ENCODE data around the gene OR7E24.
A peak's percentile ranks its signal among the peaks of the same experiment; 100 is the strongest.

OR7E24 gene
- long read RNA-seq, result 0 reads

DNA sequence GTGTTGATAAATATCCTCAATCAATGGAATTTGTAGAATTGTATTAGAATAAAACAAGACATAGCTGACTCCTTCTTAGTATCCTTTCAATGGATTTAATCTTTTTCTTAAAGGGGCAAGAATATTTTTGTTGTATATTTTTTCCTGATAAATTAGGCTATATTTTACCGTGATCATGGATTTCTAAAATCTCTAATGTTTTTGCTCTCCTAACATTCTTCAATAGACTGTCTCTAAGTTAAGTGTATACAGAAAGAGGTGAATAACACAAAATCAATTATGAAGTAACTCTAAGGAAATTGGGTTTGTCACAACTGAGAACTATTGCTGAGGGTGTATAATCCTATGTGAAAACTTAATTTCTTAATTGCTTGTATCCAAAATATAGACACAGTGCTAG, at the start of gene OR7E24:
TSS of gene OR7E24 (plus strand) at position 301 of the 400 bp plus-strand sequence. CDS start 114 bp downstream, outside the sequence.
- no peak within 1 kb of the TSS for H3K4me3 ChIP-seq (replicated peaks; ENCODE audit: insufficient read depth, low read length)
- H3K27me3 ChIP-seq (ENCODE audit: insufficient read depth, poor library complexity, severe bottlenecking), result no peaks in the 10 kb centered on the region
- no peak for DNase-seq (ENCODE audit: low read depth in 1 of 2, low spot score in 1 of 2)
- TF ChIP-seq POLR2AphosphoS5 (IDR thresholded peaks at IDR 0.05; ENCODE audit: low read depth) (no peak), GABPA (IDR thresholded peaks at IDR 0.05; ENCODE audit: low read depth) (no peak), SPI1 (IDR thresholded peaks at IDR 0.05; ENCODE audit: borderline replicate concordance, low read depth) (no peak)
- TF ChIP-seq, protein P1, sequence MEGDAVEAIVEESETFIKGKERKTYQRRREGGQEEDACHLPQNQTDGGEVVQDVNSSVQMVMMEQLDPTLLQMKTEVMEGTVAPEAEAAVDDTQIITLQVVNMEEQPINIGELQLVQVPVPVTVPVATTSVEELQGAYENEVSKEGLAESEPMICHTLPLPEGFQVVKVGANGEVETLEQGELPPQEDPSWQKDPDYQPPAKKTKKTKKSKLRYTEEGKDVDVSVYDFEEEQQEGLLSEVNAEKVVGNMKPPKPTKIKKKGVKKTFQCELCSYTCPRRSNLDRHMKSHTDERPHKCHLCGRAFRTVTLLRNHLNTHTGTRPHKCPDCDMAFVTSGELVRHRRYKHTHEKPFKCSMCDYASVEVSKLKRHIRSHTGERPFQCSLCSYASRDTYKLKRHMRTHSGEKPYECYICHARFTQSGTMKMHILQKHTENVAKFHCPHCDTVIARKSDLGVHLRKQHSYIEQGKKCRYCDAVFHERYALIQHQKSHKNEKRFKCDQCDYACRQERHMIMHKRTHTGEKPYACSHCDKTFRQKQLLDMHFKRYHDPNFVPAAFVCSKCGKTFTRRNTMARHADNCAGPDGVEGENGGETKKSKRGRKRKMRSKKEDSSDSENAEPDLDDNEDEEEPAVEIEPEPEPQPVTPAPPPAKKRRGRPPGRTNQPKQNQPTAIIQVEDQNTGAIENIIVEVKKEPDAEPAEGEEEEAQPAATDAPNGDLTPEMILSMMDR (IDR thresholded peaks at IDR 0.05; ENCODE audit: insufficient read depth, low read length), result no peak
- TF ChIP-seq, protein P2, sequence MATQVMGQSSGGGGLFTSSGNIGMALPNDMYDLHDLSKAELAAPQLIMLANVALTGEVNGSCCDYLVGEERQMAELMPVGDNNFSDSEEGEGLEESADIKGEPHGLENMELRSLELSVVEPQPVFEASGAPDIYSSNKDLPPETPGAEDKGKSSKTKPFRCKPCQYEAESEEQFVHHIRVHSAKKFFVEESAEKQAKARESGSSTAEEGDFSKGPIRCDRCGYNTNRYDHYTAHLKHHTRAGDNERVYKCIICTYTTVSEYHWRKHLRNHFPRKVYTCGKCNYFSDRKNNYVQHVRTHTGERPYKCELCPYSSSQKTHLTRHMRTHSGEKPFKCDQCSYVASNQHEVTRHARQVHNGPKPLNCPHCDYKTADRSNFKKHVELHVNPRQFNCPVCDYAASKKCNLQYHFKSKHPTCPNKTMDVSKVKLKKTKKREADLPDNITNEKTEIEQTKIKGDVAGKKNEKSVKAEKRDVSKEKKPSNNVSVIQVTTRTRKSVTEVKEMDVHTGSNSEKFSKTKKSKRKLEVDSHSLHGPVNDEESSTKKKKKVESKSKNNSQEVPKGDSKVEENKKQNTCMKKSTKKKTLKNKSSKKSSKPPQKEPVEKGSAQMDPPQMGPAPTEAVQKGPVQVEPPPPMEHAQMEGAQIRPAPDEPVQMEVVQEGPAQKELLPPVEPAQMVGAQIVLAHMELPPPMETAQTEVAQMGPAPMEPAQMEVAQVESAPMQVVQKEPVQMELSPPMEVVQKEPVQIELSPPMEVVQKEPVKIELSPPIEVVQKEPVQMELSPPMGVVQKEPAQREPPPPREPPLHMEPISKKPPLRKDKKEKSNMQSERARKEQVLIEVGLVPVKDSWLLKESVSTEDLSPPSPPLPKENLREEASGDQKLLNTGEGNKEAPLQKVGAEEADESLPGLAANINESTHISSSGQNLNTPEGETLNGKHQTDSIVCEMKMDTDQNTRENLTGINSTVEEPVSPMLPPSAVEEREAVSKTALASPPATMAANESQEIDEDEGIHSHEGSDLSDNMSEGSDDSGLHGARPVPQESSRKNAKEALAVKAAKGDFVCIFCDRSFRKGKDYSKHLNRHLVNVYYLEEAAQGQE (IDR thresholded peaks at IDR 0.05; ENCODE audit: insufficient replicate concordance, low read depth), result no peak
- no peak within 1 kb of the TSS for H3K27ac ChIP-seq (replicated peaks)

DNA sequence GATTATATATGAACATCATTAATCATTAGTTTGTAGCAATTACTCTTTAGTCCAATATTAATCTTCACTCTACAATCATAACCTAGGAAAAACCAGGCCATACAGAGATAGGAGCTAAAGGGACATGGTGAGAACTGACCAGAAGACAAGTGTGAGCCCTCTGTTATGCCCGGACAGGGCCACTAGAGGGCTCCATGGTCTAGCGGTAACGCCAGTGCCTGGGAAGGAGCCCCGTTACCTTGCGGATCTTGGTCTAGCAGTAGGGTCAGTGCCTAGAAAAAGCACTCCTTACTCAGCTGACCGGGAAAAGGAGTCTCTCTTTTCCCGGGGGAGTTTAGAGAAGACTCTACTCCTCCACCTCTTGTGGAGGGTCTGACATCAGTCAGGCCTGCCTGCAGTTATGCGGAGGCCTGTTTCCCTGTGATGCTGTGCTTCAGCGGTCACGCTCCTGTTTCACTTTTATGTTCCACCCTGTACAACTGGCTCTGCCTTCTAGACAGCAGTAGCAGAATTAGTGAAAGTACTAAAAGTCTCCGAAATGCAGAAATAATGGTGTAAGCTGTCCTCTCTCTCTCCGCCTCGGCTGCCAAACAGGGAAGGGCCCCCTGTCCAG, 45.1 kb upstream of the OR7E24 start:
- peak; percentile 10 to 55 for DNase-seq (ENCODE audit: low read depth in 1 of 2, low spot score in 1 of 2)
- H3K4me3 ChIP-seq (replicated peaks; ENCODE audit: insufficient read depth, low read length), result no peak overlapping the region
- H3K27me3 ChIP-seq (ENCODE audit: insufficient read depth, poor library complexity, severe bottlenecking), result no peaks in the 10 kb centered on the region
- no peak overlapping the region for H3K27ac ChIP-seq (replicated peaks)
- TF ChIP-seq SPI1 (IDR thresholded peaks at IDR 0.05; ENCODE audit: borderline replicate concordance, low read depth), result no peak
- TF ChIP-seq, protein P1 (IDR thresholded peaks at IDR 0.05; ENCODE audit: insufficient read depth, low read length), result peak; percentile 73

DNA sequence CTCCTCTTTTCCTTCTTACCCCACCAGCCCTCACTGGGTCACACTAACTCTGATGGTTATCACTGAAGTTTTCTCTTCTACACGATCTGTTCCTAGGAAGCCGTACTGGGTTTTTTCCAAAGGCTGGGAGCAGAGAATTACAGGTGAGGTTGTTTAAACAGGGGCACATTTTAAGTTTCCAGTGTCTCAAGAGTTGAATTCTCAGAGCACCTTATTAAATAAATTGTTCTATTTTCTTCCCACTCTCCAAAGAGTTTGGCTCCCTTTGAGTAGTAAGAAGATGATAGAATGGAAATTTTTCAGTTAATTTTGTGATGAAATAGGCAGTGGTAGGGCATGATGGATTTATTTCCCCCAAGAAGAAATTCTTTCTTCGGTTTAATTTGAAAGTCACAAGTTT, 31.2 kb upstream of the OR7E24 start, which contains the start of gene OR7D4:
TSS of gene OR7D4 (minus strand) at position 101 of the 400 bp plus-strand sequence. CDS start 4,752 bp downstream, outside the sequence.
- no peak within 1 kb of the TSS for H3K4me3 ChIP-seq (replicated peaks; ENCODE audit: insufficient read depth, low read length)
- H3K27me3 ChIP-seq (ENCODE audit: insufficient read depth, poor library complexity, severe bottlenecking), result no peaks in the 10 kb centered on the region
- H3K27ac ChIP-seq (replicated peaks), result no peak within 1 kb of the TSS
- no peak for DNase-seq (ENCODE audit: low read depth in 1 of 2, low spot score in 1 of 2)
- no peak for TF ChIP-seq POLR2AphosphoS5 (IDR thresholded peaks at IDR 0.05; ENCODE audit: low read depth)
- TF ChIP-seq, protein P2 (IDR thresholded peaks at IDR 0.05; ENCODE audit: insufficient replicate concordance, low read depth), result no peak
- TF ChIP-seq SPI1 (IDR thresholded peaks at IDR 0.05; ENCODE audit: borderline replicate concordance, low read depth), result no peak
- no peak for TF ChIP-seq GABPA (IDR thresholded peaks at IDR 0.05; ENCODE audit: low read depth)
- TF ChIP-seq, protein P1 (IDR thresholded peaks at IDR 0.05; ENCODE audit: insufficient read depth, low read length), result no peak

DNA sequence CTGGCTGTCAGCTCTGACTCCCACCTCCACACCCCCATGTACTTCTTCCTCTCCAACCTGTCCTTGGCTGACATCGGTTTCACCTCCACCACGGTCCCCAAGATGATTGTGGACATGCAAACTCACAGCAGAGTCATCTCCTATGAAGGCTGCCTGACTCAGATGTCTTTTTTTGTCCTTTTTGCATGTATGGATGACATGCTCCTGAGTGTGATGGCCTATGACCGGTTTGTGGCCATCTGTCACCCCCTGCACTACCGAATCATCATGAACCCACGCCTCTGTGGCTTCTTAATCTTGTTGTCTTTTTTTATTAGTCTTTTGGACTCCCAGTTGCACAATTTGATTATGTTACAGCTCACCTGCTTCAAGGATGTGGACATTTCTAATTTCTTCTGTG, 506 bp downstream of the OR7E24 start:
- TF ChIP-seq POLR2AphosphoS5 (IDR thresholded peaks at IDR 0.05; ENCODE audit: low read depth) (no peak), SPI1 (IDR thresholded peaks at IDR 0.05; ENCODE audit: borderline replicate concordance, low read depth) (no peak), GABPA (IDR thresholded peaks at IDR 0.05; ENCODE audit: low read depth) (no peak)
- TF ChIP-seq, protein P1 (IDR thresholded peaks at IDR 0.05; ENCODE audit: insufficient read depth, low read length), result no peak
- TF ChIP-seq, protein P2 (IDR thresholded peaks at IDR 0.05; ENCODE audit: insufficient replicate concordance, low read depth), result no peak
- no peaks in the 10 kb centered on the region for H3K27me3 ChIP-seq (ENCODE audit: insufficient read depth, poor library complexity, severe bottlenecking)
- no peak overlapping the region for H3K27ac ChIP-seq (replicated peaks)
- no peak overlapping the region for H3K4me3 ChIP-seq (replicated peaks; ENCODE audit: insufficient read depth, low read length)
- no peak for DNase-seq (ENCODE audit: low read depth in 1 of 2, low spot score in 1 of 2)

All from HL-60 (cell line).